ENCODE results near the gene CDK14. TPM values are rescaled to one million over a fixed set of nuclear protein-coding genes. Genes with fewer than 3 reads are reported as not detected.

The CDK14 gene
- total RNA-seq, 1 experiment from 2014 or later: 57.9 TPM

- TF ChIP-seq STAT6 (CRISPR knock-in tag; conservative IDR thresholded peaks at IDR 0.05; ENCODE audit: low read depth): no peak
Observed at GRCh38 chr7:90563286-90563685, 32.8 kb upstream of the CDK14 start (continued).

- H3K36me3 Mint-ChIP-seq: no peaks in the 10 kb centered on the region
- no peak overlapping the region for H3K27ac Mint-ChIP-seq
- no peak for TF ChIP-seq NFATC4 (CRISPR knock-in tag; IDR thresholded peaks at IDR 0.05)
- no peak for TF ChIP-seq EMX1 (CRISPR knock-in tag; IDR thresholded peaks at IDR 0.05)
- no peak for TF ChIP-seq SMAD4 (CRISPR knock-in tag; IDR thresholded peaks at IDR 0.05)
- no peak for TF ChIP-seq ZBTB21 (CRISPR knock-in tag; IDR thresholded peaks at IDR 0.05; ENCODE audit: borderline replicate concordance)
- no peaks in the 10 kb centered on the region for H3K4me1 Mint-ChIP-seq
- no peaks in the 10 kb centered on the region; the same call in 1 of the 2 replicates for H3K27me3 Mint-ChIP-seq (ENCODE audit: low read depth)
- peaks cover 4% of the 10 kb centered on the region for H3K9me3 Mint-ChIP-seq
- DNase-seq (ENCODE audit: low spot score) (no peak), ATAC-seq (no peak)
- CTCF ChIA-PET: no interaction called here
- POLR2A ChIA-PET: no interaction called here
- H3K4me3 Mint-ChIP-seq: no peak overlapping the region
Observed at GRCh38 chr7:90564455-90564854, 31.7 kb upstream of the CDK14 start.

- no peak for ATAC-seq
- no peak for DNase-seq (ENCODE audit: low spot score)
- ChIA-PET CTCF (no interaction called here), POLR2A (no interaction called here)
- TF ChIP-seq NFATC4 (CRISPR knock-in tag; IDR thresholded peaks at IDR 0.05) (no peak), FOXK1 (CRISPR knock-in tag; IDR thresholded peaks at IDR 0.05) (no peak), GABPB1 (CRISPR knock-in tag; IDR thresholded peaks at IDR 0.05) (no peak), ZNF671 (CRISPR knock-in tag; IDR thresholded peaks at IDR 0.05) (no peak), PRRX2 (CRISPR knock-in tag; IDR thresholded peaks at IDR 0.05) (no peak), ATF3 (CRISPR knock-in tag; conservative IDR thresholded peaks at IDR 0.05) (no peak)
- no peak overlapping the region for H3K27ac Mint-ChIP-seq
- H3K27me3 Mint-ChIP-seq (ENCODE audit: low read depth): no peaks in the 10 kb centered on the region; the same call in 1 of the 2 replicates
- H3K4me3 Mint-ChIP-seq: no peak overlapping the region
- no peaks in the 10 kb centered on the region for H3K9me3 Mint-ChIP-seq
- no peaks in the 10 kb centered on the region for H3K36me3 Mint-ChIP-seq
- H3K4me1 Mint-ChIP-seq: no peaks in the 10 kb centered on the region
Observed at GRCh38 chr7:90568213-90568612, 27.9 kb upstream of the CDK14 start.

GRCh38 chr7:90569368-90569767 is 26.8 kb upstream of the CDK14 start:
- no peak overlapping the region for H3K4me3 Mint-ChIP-seq
- no peak for DNase-seq (ENCODE audit: low spot score)
- no peaks in the 10 kb centered on the region; the same call in 1 of the 2 replicates for H3K27me3 Mint-ChIP-seq (ENCODE audit: low read depth)
- H3K27ac Mint-ChIP-seq: no peak overlapping the region
- no peaks in the 10 kb centered on the region for H3K36me3 Mint-ChIP-seq
- POLR2A ChIA-PET: interaction anchor here (0.5 kb wide), 1 partner anchor 230 kb away, joined by 6 read pairs; no protein-coding TSS in a partner anchor
- no peaks in the 10 kb centered on the region for H3K4me1 Mint-ChIP-seq
- TF ChIP-seq ATF1 (CRISPR knock-in tag; IDR thresholded peaks at IDR 0.05): no peak
- no peak for ATAC-seq
- CTCF ChIA-PET: no interaction called here
- H3K9me3 Mint-ChIP-seq: no peaks in the 10 kb centered on the region

- no peak overlapping the region for H3K4me3 Mint-ChIP-seq
- CTCF ChIA-PET: no interaction called here
- ATAC-seq (no peak), DNase-seq (ENCODE audit: low spot score) (no peak)
- no peaks in the 10 kb centered on the region for H3K4me1 Mint-ChIP-seq
- no peak for TF ChIP-seq CTCF (IDR thresholded peaks at IDR 0.05)
- no peak for TF ChIP-seq KAT7 (CRISPR knock-in tag; IDR thresholded peaks at IDR 0.05; ENCODE audit: borderline replicate concordance)
- no peak for TF ChIP-seq CREB1 (CRISPR knock-in tag; IDR thresholded peaks at IDR 0.05)
- no peak for TF ChIP-seq FOXJ3 (CRISPR knock-in tag; IDR thresholded peaks at IDR 0.05; ENCODE audit: borderline replicate concordance)
- TF ChIP-seq USF1 (CRISPR knock-in tag; IDR thresholded peaks at IDR 0.05): no peak
- no peak for TF ChIP-seq SMAD4 (CRISPR knock-in tag; IDR thresholded peaks at IDR 0.05)
- TF ChIP-seq GABPB1 (CRISPR knock-in tag; IDR thresholded peaks at IDR 0.05): no peak
- TF ChIP-seq GTF2I (CRISPR knock-in tag; conservative IDR thresholded peaks at IDR 0.05): no peak
- TF ChIP-seq USF2 (CRISPR knock-in tag; IDR thresholded peaks at IDR 0.05): no peak
- no peak for TF ChIP-seq ZNF416 (CRISPR knock-in tag; IDR thresholded peaks at IDR 0.05)
- TF ChIP-seq ZNF138 (CRISPR knock-in tag; conservative IDR thresholded peaks at IDR 0.05): no peak
- TF ChIP-seq ETV6 (CRISPR knock-in tag; IDR thresholded peaks at IDR 0.05): no peak
- H3K9me3 Mint-ChIP-seq: no peaks in the 10 kb centered on the region
- POLR2A ChIA-PET: no interaction called here
- H3K27me3 Mint-ChIP-seq (ENCODE audit: low read depth): no peaks in the 10 kb centered on the region; the same call in 1 of the 2 replicates
- no peak overlapping the region for H3K27ac Mint-ChIP-seq
- no peaks in the 10 kb centered on the region for H3K36me3 Mint-ChIP-seq
Observed at GRCh38 chr7:90570373-90570959, 25.7 kb upstream of the CDK14 start.
